Rectal smooth muscle tissue (tissue), 1 donor: ENCODE results near the gene SCYGR4.
"Not testable (repeated sequence)": the region's sequence is repeated elsewhere in the genome, so short reads cannot be mapped to it uniquely, and the experiment has no call there.

Source experiments
- H3K27ac ChIP-seq: one replicate; pipeline ENCODE4 v1.7.0; 2013; ENCODE audit warnings: low read depth, low read length, inconsistent platforms
- H3K27me3 ChIP-seq: one replicate; pipeline ENCODE4 v1.7.0; 2013; ENCODE audit warnings: low read length; ENCODE audit not compliant: control insufficient read depth, insufficient read depth
- H3K36me3 ChIP-seq: one replicate; pipeline ENCODE4 v1.7.0; 2013; ENCODE audit warnings: low read length; ENCODE audit not compliant: control insufficient read depth, insufficient read depth
- H3K4me1 ChIP-seq: one replicate; pipeline ENCODE4 v1.7.0; 2013; ENCODE audit warnings: low read length; ENCODE audit not compliant: control insufficient read depth, insufficient read depth
- H3K4me3 ChIP-seq: one replicate; pipeline ENCODE4 v1.7.0; 2013; ENCODE audit warnings: low read length
- H3K9ac ChIP-seq: one replicate; pipeline ENCODE4 v1.7.0; 2013; ENCODE audit warnings: low read length

The SCYGR4 gene

DNA sequence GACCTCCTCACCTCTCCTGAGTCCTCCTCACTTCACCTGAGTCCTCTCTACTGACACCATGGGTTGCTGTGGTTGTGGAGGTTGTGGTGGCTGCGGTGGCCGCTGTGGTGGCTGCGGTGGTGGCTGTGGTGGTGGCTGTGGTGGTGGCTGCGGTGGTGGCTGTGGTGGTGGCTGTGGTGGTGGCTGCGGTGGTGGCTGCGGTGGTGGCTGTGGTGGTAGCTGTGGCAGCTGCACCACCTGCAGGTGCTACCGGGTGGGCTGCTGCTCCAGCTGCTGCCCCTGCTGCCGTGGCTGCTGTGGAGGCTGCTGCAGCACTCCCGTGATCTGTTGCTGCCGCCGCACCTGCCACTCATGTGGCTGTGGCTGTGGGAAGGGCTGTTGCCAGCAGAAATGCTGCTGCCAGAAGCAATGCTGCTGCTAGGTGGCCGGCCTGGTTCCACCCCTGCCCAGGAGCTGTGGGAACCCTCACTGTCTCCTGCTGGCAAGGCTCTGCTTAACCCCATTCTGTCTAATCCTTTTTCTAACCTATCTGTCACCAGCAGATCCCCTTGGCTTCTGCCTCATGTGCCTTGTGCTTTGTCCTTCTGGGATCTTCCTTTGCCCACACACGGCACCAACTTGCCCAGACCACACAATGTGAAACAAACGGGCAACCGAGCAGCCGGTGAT, 18.3 kb upstream of the SCYGR4 start, which contains the start of gene SCYGR2:
SCYGR2 (plus strand) TSS at position 59 of the 669 bp plus-strand sequence; CDS start at position 59, 0 bp downstream.
- H3K4me3 ChIP-seq, H3K4me1 ChIP-seq, H3K27me3 ChIP-seq, H3K36me3 ChIP-seq, H3K9ac ChIP-seq, H3K27ac ChIP-seq: not testable (repeated sequence)

DNA sequence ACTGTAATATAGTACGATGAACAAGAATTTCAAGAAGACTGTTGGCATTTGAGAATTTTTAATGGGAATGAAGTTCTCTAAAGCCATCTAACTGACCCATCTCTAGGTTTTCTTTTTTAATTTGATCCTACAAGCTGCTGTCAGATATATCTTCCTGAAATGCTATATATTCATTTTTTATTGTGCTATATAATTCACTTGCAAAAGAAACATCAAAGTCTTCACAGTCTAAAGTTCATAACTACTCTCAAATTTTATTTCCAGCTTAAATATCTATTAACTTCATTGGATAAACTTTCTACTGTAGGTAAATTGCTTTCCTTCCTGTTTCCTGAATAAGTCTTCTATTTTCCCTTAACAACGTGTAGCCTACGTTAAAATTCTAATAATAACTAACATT, 14.9 kb upstream of the SCYGR4 start:
- Histone ChIP-seq H3K4me3 (peak overlapping the region; percentile 25), H3K4me1 (no peaks in the 10 kb centered on the region), H3K27ac (no peak overlapping the region), H3K36me3 (no peaks in the 10 kb centered on the region), H3K9ac (no peak overlapping the region), H3K27me3 (no peaks in the 10 kb centered on the region)

DNA sequence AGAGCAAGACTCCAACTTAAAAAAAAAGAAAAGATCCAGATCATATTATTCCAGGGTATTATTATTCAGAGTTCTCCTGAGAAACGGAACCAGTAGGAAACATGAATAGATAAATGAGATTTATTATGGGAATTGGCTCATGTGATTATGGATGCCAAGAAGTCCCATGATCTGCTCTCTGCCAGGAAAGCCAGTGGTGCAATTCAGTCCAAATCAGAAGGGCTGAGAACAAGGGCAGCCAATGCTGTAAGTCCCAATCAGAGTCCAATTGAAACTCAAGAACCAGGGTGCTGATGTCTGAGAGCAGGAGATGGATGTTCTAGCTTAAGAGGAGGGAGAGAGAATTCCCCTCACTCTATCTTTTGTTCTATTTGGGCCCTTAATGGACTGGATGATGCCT, 10.8 kb upstream of the SCYGR4 start:
- Histone ChIP-seq H3K36me3 (no peaks in the 10 kb centered on the region), H3K9ac (no peak overlapping the region), H3K27me3 (no peaks in the 10 kb centered on the region), H3K27ac (no peak overlapping the region), H3K4me3 (no peak overlapping the region), H3K4me1 (no peaks in the 10 kb centered on the region)

DNA sequence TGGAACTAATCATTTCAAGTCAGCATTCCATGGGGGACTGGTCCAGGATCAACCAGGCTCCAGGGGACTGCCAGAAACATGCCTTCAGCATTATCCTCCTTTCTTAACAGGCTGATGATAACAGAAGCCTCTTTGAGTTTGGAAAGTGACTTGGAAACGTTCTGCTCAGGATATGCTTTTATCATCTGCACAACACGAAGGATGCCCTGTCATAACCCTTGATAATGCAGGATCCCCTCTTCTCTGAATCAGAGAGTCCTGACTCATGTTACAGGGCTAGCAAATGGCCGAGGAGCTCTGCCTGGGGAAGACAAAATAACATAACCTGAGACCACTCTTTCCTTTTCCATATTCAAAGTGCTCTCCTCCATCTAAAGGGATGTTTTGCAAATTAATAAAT, 9.4 kb upstream of the SCYGR4 start:
- Histone ChIP-seq H3K36me3 (no peaks in the 10 kb centered on the region), H3K27me3 (no peaks in the 10 kb centered on the region), H3K4me1 (no peaks in the 10 kb centered on the region), H3K9ac (no peak overlapping the region), H3K4me3 (no peak overlapping the region), H3K27ac (no peak overlapping the region)

DNA sequence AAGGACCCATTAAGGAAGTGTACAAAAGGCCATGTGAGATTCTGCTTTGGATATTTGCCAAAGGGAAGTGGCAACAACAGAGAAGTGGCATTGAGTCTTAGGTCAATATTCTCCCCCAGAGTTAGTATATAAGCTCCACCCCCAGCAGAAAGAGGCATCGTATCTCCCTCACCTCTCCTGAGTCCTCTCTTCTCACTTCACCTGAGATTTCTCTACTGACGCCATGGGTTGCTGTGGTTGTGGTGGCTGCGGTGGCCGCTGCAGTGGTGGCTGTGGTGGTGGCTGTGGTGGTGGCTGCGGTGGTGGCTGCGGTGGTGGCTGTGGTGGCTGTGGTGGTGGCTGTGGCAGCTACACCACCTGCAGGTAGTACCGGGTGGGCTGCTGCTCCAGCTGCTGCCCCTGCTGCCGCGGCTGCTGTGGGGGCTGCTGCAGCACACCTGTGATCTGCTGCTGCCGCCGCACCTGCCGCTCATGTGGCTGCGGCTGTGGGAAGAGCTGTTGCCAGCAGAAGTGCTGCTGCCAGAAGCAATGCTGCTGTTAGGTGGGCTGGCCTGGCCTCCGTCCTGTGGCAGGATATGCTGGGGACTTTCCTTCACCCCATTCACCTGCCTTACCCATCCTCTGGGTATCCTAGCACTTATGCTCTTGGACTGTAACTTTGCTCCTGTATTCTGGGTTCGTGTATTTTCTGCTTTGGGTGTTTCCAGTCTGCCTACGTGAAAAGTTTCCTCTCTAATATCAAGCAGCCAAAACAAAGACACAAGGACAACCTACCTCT, 8.5 kb upstream of the SCYGR4 start:
- Histone ChIP-seq H3K9ac (no peak overlapping the region), H3K27me3 (no peaks in the 10 kb centered on the region), H3K27ac (no peak overlapping the region), H3K4me3 (no peak overlapping the region), H3K4me1 (no peaks in the 10 kb centered on the region), H3K36me3 (no peaks in the 10 kb centered on the region)

DNA sequence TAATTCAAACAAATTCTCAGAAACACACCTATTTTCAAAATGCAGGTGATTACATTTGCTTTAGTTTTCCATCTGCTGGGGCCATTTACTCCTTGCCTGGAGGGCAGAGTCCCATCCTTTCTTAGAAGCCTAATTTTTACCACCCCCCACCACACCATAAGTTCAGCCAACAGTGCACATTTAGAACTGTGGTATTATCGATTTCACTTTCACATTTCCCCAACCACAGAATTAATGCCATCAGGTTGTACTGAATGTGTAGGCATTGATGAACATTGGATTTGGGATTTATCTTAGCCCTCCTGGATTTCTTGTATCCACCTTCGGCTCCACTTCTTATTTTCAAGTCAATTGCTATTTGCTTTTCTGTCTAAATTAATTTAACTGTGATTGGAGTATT, 7.2 kb upstream of the SCYGR4 start:
- Histone ChIP-seq H3K36me3 (no peaks in the 10 kb centered on the region), H3K9ac (no peak overlapping the region), H3K4me3 (no peak overlapping the region), H3K27ac (no peak overlapping the region), H3K4me1 (no peaks in the 10 kb centered on the region), H3K27me3 (no peaks in the 10 kb centered on the region)

DNA sequence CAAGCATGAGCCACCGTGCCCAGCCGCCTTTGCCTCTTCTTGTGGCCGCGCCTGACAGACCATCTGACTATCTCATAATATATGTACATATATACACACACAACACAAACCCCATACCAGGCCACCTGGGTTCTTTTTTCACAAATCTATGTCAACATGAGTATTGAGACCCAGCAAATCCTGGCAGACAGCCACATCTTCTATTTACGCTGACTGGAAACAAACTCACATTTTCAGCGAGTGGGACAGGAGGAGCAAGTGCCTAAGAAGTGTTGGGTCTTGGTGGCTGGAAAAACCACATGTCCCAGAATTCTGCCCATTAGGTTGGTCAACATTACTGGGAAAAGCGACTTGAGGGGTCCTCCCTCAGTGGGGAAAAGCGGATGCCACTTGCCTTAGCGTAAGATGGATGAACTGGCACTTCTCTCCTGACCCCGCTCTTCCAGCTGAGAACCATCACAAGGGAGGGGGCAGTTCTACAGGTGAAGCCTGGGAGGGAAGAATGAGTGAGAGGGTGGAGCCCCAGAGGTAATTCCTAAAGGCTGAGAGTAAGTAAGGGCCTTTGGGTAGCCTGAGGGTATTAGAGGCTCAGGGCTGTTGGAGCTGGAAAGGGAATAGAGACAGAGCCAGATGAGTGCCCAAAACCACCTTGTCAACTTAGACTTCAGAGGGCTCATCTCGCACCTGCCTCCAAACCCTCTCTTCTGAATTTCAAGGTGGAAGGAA, 4.6 kb upstream of the SCYGR4 start:
- no peak overlapping the region for H3K9ac ChIP-seq
- no peaks in the 10 kb centered on the region for H3K27me3 ChIP-seq
- no peak overlapping the region for H3K27ac ChIP-seq
- no peaks in the 10 kb centered on the region for H3K4me1 ChIP-seq
- H3K4me3 ChIP-seq, result no peak overlapping the region
- no peaks in the 10 kb centered on the region for H3K36me3 ChIP-seq

DNA sequence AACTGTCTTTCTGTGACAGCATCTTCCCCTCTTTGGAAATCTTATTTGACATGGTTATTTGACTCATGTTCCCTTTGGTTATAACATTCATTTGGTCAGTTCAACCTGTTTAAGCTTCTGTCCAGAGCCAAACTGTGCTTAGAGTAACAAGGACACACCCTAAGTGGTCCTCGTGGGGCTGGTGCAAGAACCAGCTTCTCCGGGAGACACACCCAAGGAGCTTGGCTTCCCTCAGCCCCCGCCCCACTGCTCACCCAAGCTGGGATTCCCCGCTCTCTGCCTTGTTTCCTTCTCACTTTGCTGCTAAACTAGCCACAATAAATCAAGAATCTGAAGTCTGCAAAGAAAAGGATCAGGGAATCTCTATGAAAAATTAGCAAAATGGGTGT, 4.0 kb upstream of the SCYGR4 start:
- H3K4me1 ChIP-seq, result no peaks in the 10 kb centered on the region
- H3K36me3 ChIP-seq, result no peaks in the 10 kb centered on the region
- H3K9ac ChIP-seq, result no peak overlapping the region
- H3K27ac ChIP-seq, result no peak overlapping the region
- no peak overlapping the region for H3K4me3 ChIP-seq
- no peaks in the 10 kb centered on the region for H3K27me3 ChIP-seq

DNA sequence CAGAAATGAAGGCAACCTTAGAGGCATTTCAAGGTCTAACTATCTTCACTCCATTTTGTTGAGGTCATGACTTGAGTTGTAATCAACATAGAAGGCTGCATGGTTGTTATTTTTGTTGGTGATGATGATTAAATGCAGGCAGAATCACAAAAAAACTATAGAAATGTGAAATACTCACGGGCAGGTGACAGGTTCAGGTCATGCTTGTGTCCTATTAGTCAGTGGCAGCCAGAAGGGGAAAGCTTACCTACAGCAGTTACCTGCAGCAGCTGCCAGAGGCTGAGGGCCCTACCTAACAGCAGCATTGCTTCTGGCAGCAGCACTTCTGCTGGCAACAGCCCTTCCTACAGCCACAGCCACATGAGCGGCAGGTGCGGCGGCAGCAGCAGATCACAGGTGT, 3.1 kb upstream of the SCYGR4 start:
- Histone ChIP-seq H3K27ac (no peak overlapping the region), H3K4me1 (no peaks in the 10 kb centered on the region), H3K36me3 (no peaks in the 10 kb centered on the region), H3K9ac (no peak overlapping the region), H3K27me3 (no peaks in the 10 kb centered on the region), H3K4me3 (no peak overlapping the region)

DNA sequence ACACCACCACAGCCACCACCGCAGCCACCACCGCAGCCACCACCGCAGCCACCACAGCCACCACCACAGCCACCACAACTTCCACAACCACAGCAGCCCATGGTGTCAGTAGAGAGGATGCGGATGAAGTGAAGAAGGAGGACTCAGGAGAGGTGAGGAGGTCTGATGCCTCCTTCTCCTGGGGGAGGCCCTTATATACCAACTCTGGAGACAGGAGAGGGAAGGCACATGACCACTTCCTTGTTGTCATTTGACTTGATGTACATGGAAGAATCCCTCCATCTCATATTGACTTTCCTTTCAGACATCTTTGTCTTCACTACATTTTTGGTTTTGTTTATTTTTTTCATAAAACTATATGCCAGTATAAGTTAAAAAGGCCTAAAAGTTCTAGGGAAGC, 2.6 kb upstream of the SCYGR4 start, which contains the start of gene SCYGR3:
SCYGR3 (minus strand) TSS at position 101 of the 400 bp plus-strand sequence; CDS start at position 101, 0 bp downstream.
- H3K36me3 ChIP-seq, result no peaks in the 10 kb centered on the region
- H3K4me3 ChIP-seq, result no peak within 1 kb of the TSS
- H3K27ac ChIP-seq, result no peak within 1 kb of the TSS
- H3K4me1 ChIP-seq, result no peaks in the 10 kb centered on the region
- H3K9ac ChIP-seq, result no peak within 1 kb of the TSS
- no peaks in the 10 kb centered on the region for H3K27me3 ChIP-seq

DNA sequence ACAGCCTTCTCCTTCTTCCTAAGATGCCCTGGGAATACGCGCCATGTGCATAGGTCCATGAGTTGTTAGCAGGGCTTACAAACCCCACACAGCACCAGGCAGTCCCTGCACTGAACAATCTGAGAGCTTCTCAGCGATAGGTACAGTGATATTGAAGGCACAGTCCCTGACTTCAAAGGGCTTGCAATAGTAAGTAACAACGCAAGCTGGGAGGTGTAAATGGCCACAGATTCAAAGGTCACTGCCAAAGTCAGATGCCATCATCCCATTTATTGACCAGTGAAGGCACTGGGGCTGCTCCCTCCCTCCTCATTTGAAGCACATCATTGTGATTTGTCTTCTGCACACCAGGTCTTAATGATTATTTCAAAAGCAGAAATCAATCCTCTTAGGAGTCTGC, 2.1 kb upstream of the SCYGR4 start:
- Histone ChIP-seq H3K4me1 (no peaks in the 10 kb centered on the region), H3K36me3 (no peaks in the 10 kb centered on the region), H3K9ac (no peak overlapping the region), H3K27me3 (no peaks in the 10 kb centered on the region), H3K4me3 (no peak overlapping the region), H3K27ac (no peak overlapping the region)

DNA sequence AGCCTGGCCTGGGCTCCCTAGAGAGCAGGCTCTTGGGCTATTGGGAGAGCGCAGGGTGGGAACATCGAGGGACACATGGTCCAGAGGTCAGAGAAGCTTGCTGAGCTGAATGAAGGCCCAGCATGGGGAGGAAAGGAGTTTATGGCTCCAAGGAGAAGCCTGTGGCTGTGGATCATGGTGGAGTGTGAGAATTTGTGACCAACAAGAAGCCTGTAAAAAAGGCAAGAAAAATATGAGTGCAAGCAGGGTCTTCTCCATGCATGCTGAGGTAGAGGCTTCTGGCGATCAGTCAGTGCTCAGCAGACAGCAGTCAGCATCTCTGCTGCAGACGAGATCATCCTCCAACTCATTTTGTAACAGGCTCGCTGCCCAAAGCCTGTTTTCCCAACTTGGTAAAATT, 1.4 kb upstream of the SCYGR4 start:
- Histone ChIP-seq H3K27ac (no peak overlapping the region), H3K9ac (no peak overlapping the region), H3K27me3 (no peaks in the 10 kb centered on the region), H3K4me1 (no peaks in the 10 kb centered on the region), H3K36me3 (no peaks in the 10 kb centered on the region), H3K4me3 (no peak overlapping the region)
